SHP77 (cell line): Measurements from ENCODE around the gene SYTL3.

ENCODE experiments used
- DNase-seq, 2 experiments: peaks; one replicate each; lab custom pipeline; 2025; lab: John Stamatoyannopoulos, UW

Gene SYTL3

DNA sequence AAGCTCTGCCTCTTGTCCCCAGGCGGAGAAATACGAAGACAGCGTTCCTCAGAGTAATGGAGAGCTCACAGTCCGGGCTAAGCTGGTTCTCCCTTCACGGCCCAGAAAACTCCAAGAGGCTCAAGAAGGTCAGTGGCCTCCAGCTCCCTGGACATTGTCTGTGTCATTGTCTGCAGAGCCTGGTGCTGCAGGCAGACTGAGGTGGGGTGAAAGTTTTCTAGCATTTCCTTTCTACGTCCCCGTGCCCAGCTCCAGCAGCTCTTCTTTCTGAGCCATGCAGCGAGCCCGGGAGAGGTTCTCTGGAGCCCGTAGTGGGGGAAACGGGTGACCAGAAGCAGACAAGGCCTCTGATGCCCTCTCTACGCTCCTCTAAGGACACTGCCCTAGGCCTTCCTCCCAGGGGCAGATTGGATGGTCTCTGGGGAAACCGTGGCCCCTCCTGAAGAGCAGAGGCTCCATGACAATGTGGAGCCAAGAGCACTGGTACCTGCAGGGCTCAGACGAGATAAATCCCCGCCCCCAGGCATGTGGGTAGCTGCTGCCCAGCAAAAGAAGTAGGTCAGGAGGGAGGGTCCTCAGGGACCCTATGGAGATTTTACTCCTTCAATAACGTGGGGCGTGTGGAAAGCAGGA lies 110.9 kb downstream of the SYTL3 start:
- DNase-seq = no peak

DNA sequence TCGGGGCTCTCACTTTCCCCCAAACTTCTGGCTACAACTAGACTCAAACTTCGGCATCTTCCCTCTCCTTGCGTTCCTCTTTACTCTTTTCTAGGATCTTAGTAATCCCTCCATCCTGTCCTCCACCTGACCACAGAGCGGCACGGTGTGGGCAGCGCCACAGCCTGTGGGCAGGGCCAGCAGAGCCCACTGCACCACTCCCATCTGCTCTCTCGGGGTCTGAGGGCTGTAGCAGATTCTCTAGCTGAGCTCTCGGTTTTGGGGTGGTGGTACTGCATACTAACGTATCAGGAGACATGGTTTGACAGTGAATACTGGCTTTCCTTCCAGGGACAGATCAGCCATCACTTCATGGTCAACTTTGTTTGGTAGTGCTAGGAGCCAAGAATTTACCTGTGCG lies 111.9 kb downstream of the SYTL3 start:
- no peak for DNase-seq

DNA sequence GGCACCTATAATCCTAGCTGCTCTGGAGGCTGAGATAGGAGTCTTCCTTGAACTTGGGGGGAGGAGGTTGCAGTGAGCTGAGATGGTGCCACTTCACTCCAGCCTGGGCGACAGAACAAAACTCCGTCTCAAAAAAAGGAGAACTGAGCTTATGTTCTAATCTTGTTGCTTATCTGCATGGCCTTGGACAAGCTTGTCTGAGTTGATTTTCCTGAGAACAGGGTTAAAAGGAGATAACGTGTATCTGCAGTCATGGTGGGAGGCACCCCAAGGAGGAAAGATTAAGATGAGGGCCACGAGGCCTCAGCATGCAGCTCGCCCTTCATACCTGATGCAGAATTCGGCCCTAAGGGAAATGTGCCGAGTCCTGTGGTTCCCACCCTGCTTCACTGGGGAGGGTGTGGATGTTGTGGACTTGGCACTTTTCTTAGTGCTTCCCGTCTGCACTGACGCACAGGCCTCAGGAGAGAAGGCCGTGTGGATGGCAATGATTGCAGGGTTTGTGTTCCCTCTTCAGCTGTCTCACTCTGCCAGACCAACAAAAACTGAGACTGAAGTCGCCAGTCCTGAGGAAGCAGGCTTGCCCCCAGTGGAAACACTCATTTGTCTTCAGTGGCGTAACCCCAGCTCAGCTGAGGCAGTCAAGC lies 113.1 kb downstream of the SYTL3 start:
- no peak for DNase-seq

DNA sequence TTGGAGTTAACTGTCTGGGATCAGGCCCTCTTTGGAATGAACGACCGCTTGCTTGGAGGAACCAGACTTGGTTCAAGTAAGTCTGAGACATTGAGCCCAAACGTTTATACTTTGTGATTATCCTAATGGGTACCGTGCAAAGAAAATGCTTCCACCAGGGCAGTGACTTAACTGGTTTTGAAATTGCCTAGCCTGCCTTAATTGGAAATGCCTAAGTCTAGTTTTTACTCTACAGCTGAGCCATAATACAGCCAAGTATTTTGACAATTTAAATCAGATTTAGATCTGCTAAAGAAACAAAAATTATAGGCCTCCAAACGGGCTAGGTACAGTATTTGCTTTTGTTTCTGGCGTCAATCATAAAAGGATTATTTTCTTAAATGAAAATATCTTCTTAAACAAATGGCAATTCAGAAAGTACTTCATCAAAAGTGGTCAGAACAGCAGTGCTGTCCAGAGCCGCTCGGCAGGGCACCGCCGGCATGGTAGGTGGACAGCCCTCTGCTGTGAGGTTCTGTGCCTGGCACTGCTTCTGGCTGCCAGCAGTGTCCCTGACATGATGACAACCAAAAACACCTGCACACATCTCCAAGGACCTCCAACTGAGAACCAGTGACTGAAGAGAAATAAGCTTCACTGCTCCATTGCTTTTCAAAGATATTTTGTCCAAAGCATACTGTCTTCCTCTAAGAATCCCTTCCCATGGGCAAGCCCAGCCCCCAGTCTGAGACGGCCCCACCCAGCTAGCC lies 113.8 kb downstream of the SYTL3 start:
- no peak for DNase-seq

DNA sequence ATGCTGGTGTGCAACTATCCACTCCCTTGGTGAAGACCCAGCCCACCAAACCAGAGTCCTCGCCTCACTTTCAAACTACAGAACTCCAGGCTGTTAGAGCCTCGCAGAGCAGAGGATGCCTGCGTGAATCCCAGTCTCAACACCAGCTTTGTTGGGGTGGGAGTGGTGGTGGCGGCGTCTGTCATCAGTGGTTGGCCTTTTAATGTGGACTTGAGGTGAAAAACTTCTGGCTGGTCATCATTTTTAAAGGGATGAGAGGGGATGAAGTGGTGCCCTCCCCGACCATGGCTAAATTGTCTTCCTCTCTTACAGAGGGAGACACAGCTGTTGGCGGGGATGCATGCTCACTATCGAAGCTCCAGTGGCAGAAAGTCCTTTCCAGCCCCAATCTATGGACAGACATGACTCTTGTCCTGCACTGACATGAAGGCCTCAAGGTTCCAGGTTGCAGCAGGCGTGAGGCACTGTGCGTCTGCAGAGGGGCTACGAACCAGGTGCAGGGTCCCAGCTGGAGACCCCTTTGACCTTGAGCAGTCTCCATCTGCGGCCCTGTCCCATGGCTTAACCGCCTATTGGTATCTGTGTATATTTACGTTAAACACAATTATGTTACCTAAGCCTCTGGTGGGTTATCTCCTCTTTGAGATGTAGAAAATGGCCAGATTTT lies 114.5 kb downstream of the SYTL3 start:
- no peak for DNase-seq

DNA sequence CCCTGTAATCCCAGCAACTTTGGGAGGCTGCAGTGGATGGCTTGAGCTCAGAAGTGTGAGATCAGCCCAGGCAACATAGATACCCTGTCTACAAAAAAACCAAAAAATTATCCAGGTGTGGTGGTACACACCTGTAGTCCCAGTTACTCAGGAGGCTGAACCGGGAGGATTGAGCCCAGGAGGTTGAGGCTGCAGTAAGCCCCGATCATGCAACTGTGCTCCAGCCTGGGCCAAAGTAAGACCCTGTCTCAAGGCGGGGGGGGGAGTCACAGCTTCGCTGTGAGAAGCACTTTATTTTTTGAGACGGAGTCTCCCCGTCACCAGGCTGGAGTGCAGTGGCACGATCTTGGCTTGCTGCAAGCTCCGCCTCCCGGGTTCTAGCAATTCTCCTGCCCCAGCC lies 115.1 kb downstream of the SYTL3 start:
- DNase-seq = no peak

DNA sequence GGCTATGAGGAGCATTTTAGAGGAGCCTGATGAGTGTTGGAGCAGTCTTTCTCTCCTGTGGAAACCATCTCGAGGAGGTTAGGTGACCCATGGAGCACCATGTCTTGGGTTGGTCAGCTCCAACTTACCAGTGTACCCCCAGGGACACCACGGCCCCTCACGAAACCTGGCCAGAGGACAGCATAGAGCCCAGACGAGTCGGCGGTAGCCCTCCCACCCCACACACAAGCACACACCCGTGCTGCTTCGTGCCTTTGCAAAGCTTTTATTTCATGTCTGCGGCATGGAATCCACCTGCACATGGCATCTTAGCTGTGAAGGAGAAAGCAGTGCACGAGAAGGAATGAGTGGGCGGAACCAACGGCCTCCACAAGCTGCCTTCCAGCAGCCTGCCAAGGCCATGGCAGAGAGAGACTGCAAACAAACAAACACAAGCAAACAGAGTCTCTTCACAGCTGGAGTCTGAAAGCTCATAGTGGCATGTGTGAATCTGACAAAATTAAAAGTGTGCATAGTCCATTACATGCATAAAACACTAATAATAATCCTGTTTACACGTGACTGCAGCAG lies 115.7 kb downstream of the SYTL3 start:
- DNase-seq = no peak

DNA sequence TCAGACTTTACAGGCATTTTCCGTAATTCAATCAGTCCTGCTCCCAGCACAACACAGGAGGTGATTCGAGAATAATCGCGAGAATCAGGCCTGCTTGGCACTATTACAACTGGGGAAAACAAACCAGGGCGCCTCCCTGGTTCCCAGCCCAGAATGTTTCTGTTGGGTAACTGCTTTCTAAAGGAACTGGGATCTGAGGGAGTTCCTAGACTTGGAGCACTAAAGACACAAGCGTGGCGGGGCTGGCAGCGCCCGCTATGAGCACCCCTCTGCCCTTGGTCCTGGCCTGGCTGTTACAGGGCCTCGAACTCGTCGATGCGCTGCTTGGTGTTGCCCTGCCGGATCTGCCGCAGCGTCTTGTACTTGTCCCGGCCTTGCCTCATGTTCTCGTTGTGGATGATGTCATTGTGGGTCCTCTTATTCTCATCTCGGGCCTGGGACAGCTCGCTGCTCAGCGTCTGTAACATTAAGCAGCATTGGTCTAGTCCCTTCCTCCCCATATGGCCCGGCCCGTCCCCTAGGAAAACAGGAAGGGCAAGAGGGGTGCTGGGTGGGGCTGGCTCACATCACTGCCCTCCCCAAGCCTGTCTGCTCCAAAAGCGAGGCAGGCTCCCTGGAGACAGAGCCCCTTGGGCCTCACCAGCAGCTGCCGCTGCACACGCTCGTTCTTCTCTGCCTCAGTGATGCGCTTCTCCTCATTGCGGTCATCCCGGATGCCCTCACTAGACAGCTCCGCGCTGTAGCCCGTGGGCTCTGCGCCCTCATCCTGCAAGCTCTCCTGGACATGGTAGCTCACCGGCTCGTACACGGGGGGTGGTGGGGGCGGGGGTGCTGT lies 117.0 kb downstream of the SYTL3 start:
- DNase-seq = no peak

DNA sequence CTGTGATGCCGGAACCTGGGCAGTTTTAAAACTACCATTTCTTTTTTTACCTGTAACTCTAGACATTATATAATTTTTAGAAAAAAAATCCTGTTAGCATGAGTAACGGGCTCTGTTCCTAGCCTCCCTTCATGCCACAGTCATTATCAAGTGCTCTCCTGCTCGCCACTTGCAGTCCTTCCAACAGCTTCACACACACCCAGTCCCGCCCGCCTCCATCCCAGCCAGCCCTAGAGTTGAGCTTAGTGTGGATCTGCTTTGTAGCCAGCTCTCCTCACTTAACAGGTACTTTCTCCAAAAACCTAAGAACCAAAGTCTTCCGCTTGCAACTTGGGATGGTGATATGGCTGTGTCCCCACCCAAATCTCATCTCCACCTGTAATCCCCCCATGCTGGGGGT lies 117.9 kb downstream of the SYTL3 start:
- DNase-seq = no peak

DNA sequence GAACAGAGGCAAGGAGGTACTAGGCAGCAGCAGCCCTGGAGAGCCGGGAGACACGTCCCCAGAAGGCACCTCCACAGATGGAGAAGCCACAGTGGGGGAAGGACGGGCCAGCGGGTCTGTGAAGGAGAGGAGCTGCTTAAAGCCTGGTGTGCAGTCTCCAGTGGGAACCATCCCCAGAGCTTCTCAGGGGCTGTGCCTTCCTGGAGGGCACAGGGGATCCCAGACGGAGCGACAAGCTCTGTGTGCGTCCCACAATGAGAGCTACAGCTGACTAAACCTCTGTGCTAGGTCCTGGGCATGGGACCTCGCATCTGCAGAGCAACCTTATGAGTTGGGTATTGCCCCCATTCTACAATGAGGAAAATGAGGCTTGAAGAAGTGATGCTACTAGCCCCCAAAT lies 118.6 kb downstream of the SYTL3 start:
- no peak for DNase-seq

DNA sequence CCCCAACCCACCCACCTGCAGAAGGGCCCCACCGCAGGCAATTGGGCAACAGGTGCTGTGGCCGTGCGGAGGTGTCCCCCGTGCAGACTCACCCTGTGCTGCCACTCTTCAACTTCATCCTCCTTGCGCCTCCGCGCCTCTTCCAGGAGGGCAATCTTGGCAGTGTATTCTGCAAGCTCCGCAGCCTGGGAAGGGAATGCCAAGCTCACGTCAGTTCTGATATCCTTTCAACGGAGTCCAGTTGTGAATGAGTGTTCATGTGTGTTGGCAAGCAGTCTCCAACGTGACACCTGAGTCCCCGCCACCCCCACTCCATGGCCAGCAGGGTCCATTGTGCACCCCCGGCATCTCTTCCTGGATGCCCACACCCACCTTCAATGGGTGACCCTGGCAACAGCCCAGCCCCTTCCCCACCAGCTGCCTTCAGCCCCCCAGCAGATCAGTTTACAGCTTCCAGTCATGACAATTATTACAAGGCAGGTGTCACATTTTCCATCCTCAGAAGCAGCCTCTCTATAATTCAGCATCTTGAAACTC lies 119.4 kb downstream of the SYTL3 start:
- no peak for DNase-seq

DNA sequence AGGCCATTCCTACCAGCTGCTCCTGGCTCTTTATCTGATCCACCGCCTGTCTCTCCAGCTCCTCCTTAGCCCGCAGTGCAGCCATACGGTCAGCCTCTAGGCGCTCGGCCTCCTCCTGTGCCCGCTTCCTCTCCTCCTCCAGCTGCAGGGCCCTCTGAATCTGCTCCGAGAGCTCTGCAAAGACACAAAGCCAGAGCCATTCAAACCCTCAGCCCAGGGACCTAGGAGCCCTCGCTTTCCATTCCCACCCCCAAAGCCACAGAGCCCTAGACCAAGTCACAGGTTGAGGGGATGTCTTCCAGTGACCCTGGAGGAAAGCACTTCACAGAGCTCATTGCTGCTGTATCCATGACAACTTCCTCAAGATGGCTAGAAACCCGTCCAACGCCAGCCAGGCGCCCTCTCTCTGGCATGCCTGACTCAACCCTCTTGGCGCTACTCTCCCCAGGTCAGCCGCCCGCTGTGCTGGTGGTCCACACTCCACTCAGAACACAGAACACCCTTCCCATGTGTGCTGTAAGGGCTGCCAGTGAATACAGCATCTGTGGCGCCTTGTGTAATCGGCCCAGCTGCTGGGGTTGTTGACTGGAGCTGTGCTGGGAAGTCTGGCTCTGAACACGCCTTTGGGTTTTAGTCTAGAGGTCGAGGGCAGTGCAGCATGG lies 120.0 kb downstream of the SYTL3 start:
- DNase-seq = no peak

DNA sequence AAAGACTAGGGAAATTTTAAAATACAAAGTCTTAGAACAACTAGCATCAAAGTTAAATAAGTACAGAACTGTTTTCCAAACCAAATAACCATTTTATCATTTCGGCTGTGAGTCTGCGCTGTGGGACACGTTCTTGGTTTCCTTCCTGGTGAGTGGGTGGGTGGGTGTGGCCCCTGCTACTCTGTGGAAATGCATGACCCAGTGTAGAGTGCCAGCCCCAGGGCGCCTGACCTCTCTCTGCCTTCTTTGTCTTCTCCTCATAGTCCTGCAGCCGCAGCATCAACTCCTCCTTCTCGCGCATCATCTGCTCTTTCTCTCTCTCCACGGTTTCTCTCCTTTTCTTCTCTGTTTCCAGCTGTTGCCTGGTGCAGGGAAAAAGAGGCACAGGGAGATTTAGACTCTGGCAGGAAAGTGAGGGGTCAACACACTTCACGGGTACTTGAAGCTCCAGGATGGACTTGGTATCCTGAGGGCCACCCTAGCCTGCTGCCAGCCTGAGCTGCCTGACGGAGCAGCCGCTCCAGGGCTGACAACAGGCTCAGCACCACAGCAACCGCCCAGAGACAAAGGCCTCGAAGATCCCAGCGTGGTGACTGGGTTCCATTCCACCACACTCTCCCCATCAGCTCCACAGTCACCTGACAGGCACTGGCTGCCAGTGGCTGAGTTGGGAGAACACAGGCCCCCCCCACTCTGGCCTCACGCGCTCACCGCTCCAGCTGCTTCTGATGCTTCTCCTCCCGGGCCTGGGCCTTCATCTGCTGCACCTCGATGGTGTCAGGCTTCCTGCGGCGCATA lies 120.9 kb downstream of the SYTL3 start:
- no peak for DNase-seq

DNA sequence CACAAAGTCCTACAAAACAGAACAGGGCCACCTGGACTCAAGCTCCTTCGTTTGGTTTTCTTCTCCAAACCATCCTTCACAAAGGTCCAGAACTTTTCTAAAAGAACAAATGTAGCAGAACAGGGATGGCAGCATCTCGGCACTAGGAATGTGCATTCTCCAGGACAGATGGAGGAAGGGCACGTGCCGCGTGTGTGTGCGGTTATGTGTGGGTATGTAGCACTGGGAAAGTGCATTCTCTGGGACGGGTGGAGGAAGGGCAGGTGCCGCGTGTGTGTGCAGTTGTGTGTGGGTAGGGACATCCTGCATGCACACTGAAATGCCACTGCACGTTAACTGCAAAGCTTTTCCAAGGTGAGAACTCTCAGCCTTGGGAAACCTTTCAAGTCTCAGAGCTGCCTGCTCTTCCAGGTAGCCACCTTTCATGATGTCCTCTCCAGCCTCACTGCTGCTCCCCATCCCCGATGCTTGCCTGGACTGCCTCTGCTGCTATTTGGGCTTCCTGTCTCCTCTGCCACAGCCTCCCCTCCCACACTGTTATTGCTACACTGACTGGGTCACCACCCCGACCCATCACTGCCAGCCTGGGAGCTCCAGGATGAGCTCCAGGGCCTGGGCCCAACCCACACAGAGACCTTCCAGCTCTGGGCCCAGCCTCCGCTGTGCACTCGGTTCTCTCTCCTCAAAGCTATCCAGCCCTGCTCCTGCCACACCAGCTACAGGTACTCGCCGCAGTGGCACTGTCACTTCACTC lies 121.7 kb downstream of the SYTL3 start:
- no peak for DNase-seq

DNA sequence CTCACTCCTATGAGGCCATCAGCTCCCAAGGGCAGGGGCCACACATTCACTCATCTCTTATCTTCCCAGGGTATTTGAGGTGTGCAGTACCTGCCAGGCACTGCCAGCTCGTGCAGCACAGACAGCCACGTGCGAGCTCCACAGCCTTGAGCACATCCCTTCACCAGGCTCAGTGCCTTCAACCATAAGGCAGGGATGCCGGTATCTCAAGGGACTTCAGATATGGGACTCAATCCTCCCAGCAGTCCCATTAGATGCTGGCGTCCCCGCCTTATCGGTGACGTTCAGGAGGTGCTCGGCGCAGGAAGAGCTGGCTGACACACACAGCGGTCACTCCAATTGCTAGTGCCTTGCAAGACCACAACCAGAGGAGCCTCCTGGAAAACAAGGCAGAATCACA lies 122.3 kb downstream of the SYTL3 start:
- DNase-seq = no peak

DNA sequence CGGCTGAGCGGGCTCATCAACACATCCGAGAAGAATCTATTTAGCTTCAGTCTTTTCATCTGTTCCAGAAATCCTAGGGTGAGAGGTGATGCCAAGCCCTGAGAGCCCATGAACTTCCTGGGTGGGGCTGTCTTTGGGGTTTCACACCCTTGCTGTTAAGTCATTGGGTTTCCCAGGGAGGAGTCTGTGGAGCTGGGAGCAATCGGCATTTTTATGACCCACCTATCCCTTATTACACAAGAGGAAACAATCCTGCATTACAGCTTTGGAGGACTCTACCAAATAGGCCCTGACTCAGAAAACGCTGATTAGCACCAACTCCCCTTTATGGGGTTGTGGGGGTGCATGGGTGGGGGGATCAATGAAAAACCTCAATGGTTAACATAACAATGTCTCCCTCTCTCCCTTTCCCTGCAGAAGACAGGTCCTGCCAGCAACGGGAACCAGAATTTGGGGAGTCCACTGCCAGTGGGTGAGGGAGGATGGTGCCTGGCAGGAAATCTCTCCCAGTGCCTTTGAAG lies 123.1 kb downstream of the SYTL3 start:
- DNase-seq = no peak

DNA sequence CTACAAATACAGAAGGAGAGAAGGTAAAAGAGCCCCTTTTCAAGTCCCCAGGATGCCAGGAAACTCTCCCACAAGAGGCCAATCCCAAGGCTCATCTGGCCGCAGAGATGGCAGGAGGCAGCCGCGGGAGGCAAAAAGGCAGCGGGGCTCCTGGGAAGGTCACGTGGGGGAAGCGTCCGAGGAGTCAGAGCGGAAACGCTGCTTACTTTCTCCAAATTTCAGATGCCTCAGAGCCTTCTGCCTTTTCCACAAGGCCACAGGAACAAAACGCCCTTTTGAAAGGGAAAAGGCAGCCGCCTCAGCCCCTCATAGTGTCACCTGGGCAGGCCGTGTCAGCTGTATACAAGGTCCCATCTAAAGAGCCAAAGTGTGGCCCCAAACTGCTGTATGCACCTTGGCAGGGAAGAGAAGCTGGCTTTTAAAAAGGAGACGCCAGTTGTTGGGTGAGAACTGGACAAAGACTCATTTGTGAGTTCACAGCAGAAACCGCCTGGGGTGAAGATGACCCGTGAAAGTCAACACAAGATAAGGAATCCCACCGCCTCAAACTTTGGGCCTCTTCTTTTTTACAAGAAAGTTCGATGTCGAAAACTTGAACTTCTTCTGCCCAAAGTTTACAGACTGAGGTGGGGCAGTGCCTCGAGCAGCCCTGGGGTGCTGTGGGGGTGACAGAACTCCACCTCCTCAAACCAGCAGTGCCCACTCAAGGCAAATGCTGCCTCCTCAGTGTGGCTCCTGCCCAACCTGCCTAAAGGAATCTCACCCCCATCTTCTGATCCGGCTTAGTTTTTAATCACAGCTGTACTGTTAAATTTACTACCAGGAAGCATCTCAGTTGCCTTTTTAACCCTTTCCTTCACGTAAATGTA lies 124.0 kb downstream of the SYTL3 start:
- no peak for DNase-seq
